IPS-18c (cell line): Measurements from ENCODE around the gene ABI1.

ENCODE experiments used
- H3K4me3 ChIP-seq: 2 replicates; pipeline ENCODE4 v1.7.0; 2013; ENCODE audit warnings: low read depth, mild to moderate bottlenecking, low read length, moderate library complexity; ENCODE audit not compliant: insufficient read depth
- H3K9me3 ChIP-seq: one replicate; pipeline ENCODE4 v1.6.1; 2013; ENCODE audit warnings: mild to moderate bottlenecking, low read length, moderate library complexity; ENCODE audit not compliant: control insufficient read depth, insufficient read depth

The ABI1 gene

GRCh38 chr10:26821699-26822570 lies 38.8 kb downstream of the ABI1 start:
- peaks cover 2% of the 10 kb centered on the region for H3K9me3 ChIP-seq

GRCh38 chr10:26815500-26815899 lies 45.3 kb downstream of the ABI1 start:
- peaks cover 2% of the 10 kb centered on the region for H3K9me3 ChIP-seq
- no peak overlapping the region for H3K4me3 ChIP-seq

More at GRCh38 chr10:26821699-26822570, 38.8 kb downstream of the ABI1 start:
- no peak overlapping the region for H3K4me3 ChIP-seq

GRCh38 chr10:26810435-26811026 lies 50.2 kb downstream of the ABI1 start:
- no peak overlapping the region for H3K4me3 ChIP-seq

GRCh38 chr10:26809973-26810372 lies 50.8 kb downstream of the ABI1 start:
- Histone ChIP-seq H3K9me3 (no peaks in the 10 kb centered on the region), H3K4me3 (no peak overlapping the region)

More at GRCh38 chr10:26810435-26811026, 50.2 kb downstream of the ABI1 start:
- H3K9me3 ChIP-seq: no peaks in the 10 kb centered on the region

GRCh38 chr10:26807532-26807931 lies 53.2 kb downstream of the ABI1 start:
- Histone ChIP-seq H3K4me3 (no peak overlapping the region), H3K9me3 (no peaks in the 10 kb centered on the region)

- no peak overlapping the region for H3K4me3 ChIP-seq
- no peaks in the 10 kb centered on the region for H3K9me3 ChIP-seq
These were observed 54.2 kb downstream of the ABI1 start for GRCh38 chr10:26806557-26806956.

GRCh38 chr10:26805567-26806245 lies 55.1 kb downstream of the ABI1 start:
- Histone ChIP-seq H3K4me3 (no peak overlapping the region), H3K9me3 (no peaks in the 10 kb centered on the region)

- Histone ChIP-seq H3K4me3 (no peak overlapping the region), H3K9me3 (no peaks in the 10 kb centered on the region)
These were observed 56.1 kb downstream of the ABI1 start for GRCh38 chr10:26804418-26805393.

- H3K4me3 ChIP-seq: no peak overlapping the region
- H3K9me3 ChIP-seq: no peaks in the 10 kb centered on the region
These were observed 56.9 kb downstream of the ABI1 start for GRCh38 chr10:26803849-26804248.

- H3K9me3 ChIP-seq: no peaks in the 10 kb centered on the region
- H3K4me3 ChIP-seq: no peak overlapping the region
These were observed 58.2 kb downstream of the ABI1 start for GRCh38 chr10:26802527-26802926.

- H3K9me3 ChIP-seq: no peaks in the 10 kb centered on the region
- H3K4me3 ChIP-seq: no peak overlapping the region
These were observed 58.9 kb downstream of the ABI1 start for GRCh38 chr10:26801831-26802230.

GRCh38 chr10:26801274-26801673 lies 59.5 kb downstream of the ABI1 start:
- no peak overlapping the region for H3K4me3 ChIP-seq

GRCh38 chr10:26800468-26800867 lies 60.3 kb downstream of the ABI1 start:
- no peak overlapping the region for H3K4me3 ChIP-seq
- H3K9me3 ChIP-seq: no peaks in the 10 kb centered on the region

More at GRCh38 chr10:26801274-26801673, 59.5 kb downstream of the ABI1 start:
- H3K9me3 ChIP-seq: no peaks in the 10 kb centered on the region

- Histone ChIP-seq H3K9me3 (no peaks in the 10 kb centered on the region), H3K4me3 (no peak overlapping the region)
These were observed 61.4 kb downstream of the ABI1 start for GRCh38 chr10:26799342-26799741.

- no peak overlapping the region for H3K4me3 ChIP-seq
- no peaks in the 10 kb centered on the region for H3K9me3 ChIP-seq
These were observed 62.5 kb downstream of the ABI1 start for GRCh38 chr10:26798298-26798697.

GRCh38 chr10:26797340-26797739 lies 63.4 kb downstream of the ABI1 start:
- no peaks in the 10 kb centered on the region for H3K9me3 ChIP-seq
- H3K4me3 ChIP-seq: no peak overlapping the region
